Measurements from ENCODE around the gene INPP4A.

GRCh38 chr2:98419977-98420725 lies 24.5 kb upstream of the INPP4A start:
- TF ChIP-seq CTCF (IDR thresholded peaks at IDR 0.05) (no peak), POLR2A (IDR thresholded peaks at IDR 0.05) (no peak), EP300 (IDR thresholded peaks at IDR 0.05) (no peak), POLR2AphosphoS5 (IDR thresholded peaks at IDR 0.05) (no peak)
